IPS DF 4.7 (cell line): ENCODE data around the gene C15orf62.

Experiments used
- DNase-seq: peaks from one replicate; pipeline ENCODE4 v3.0.0-alpha.2; 2013; ENCODE audit warnings: low spot score; ENCODE audit errors: extremely low read depth

C15orf62 gene

DNA sequence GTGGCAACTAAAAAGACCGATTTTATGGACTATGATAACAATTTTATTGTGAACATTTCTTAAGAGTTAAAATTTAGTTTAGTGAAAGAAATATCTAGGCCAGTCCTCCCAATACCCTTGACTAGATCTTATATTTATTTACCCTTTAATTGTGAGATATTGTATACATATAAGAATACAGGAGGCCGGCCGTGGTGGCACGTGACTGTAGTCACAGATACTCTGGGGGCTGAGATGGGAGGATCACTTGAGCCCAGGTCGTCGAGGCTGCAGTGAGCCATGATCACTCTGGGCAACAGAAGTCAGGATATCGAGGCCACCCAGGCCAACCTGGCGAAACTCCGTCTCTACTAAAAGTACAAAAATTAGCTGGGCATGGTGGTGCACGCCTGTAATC is 14.0 kb upstream of the C15orf62 start:
- no peak for DNase-seq

- no peak for DNase-seq
Measured at GRCh38 chr15:40756938-40757337, 12.8 kb upstream of the C15orf62 start.

GRCh38 chr15:40759961-40760360 is 9.8 kb upstream of the C15orf62 start:
- no peak for DNase-seq

GRCh38 chr15:40762919-40763800 is 6.6 kb upstream of the C15orf62 start:
- no peak for DNase-seq

DNA sequence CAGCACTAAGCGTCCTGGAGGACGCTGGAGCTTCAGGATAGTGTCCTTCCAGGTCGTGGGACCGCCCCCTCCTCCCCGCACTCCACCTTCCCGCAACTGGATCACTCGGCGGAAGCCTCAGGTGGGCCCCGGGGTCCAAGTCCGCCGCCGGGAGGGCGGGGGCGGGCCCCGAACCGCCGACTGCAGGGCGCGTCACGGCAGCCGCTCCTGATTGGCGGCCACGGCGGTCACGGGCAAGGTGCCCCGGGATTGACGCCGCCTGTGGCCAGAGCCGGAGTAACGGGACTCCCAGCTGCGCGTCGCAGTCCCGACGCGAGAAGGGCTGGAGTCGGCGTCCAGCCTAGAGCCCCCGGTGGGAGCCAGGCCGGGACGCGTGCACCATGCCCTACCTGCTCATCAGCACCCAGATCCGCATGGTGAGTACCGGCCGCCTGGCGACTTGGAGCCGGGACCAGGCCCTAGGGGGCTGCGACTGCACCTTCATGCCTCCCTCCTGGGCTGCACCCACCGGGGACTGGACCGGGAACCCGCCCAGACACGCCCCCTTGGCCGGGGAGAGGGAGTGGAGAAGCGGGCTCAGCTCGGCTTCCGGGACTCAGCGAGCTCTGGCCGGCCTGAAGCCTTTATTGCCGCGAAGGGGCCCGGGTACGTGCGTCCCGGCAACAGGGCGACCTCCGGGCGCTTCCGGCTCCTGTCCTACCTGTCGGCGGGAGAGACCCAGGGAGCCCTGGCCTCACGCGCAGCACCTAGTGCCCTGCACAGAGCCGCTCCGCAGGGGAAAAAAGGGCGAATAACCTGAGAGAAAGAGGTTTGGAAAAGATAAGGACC is 5.8 kb upstream of the C15orf62 start, which contains the start of gene GCHFR:
Gene GCHFR, plus strand, starts transcription at position 268 of the 828 bp plus-strand sequence. Its CDS starts 113 bp downstream, at position 381.
- no peak for DNase-seq

DNA sequence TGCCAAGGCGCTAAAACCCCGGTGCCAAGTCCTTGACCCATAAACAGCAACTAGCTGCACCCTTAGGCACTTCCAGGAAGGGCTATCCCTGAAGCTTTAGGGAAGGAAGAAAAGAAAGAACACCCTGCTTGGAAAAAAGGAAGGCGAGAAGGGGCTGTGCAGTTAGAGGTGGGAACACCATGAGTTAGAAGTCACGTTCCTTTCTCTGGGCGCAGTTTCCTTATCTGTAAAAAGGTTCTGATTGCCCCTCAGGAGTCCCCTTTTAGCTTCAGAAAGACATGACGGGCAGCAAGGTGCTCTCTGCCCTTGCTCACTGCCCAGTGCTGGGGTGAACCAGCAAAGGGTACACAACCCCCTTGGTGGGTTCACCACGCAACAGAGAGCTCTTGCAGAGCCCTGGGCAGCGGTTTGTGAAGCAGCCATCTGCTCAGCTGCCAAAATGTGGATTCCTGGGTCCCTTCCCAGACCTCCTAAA is 5.1 kb upstream of the C15orf62 start:
- no peak for DNase-seq

- no peak for DNase-seq
Measured at GRCh38 chr15:40766194-40766815, 3.5 kb upstream of the C15orf62 start.

DNA sequence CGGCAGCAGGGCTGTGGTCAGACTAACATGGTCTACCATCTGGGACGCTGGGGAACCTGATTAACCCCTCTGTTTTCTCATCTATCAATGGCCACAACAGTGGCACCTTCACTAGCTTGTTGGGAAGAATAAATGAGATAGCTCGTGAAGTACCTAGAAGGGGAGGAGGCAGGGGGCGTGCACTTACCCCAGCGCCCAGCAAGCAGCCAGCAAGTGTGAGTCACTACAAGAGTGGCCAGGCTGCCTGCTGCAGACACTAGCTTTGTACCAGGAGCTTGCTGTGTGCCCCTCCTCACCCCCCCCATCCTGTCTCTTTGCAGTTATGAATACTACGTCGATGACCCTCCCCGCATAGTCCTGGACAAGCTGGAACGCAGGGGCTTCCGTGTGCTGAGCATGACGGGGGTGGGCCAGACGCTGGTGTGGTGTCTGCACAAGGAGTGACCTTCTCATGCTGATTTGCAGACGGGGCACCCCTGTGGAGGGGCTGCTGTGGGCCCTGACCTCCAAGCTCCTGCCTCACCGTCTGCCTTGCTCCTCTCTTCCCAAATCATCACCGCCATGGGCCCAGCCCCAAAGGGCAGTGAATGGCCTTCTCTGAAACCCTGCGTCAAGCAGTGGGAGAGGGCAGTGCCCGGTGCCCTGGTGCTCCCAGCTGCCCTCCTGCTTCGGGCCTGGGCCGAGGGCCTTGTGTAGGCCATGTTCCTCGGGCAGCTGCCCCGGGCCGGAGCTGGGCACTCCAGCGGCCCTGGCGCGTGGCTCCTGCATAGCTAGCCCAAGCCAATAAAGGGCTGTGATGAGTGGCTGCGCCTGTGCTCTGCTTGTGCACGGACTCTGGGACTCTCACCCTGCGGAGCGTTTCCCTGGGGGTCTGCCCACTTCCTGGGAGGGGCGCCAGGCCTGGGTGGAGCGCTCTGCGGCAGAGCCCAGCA is 2.6 kb upstream of the C15orf62 start:
- no peak for DNase-seq

- DNase-seq = no peak
Measured at GRCh38 chr15:40767838-40768500, 1.8 kb upstream of the C15orf62 start.

- no peak for DNase-seq
Measured at GRCh38 chr15:40768521-40769273, 1.1 kb upstream of the C15orf62 start.

- DNase-seq = no peak
Measured at GRCh38 chr15:40770147-40770721, 454 bp downstream of the C15orf62 start.

DNA sequence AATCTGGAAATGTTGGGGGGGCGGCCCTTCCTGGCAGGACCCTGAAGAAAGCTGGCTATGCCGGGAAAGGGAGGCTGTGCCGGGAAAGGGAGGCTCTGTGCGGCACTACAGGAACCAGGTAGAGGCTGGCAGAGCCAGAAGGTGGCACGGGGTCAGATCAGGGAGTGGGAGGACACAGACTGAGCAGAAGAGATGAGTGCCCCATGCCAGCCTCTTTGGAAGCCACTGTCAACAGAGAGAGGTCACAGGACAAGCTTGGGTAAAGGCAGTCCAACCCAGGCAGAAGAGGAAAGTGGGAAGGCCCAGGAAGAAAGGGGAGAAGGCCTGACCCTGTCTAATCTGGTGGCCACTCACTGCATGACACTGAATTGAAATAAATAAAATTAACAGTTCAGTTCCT is 1.5 kb downstream of the C15orf62 start:
- DNase-seq = no peak

- DNase-seq = no peak
Measured at GRCh38 chr15:40772014-40772413, 2.2 kb downstream of the C15orf62 start.

DNA sequence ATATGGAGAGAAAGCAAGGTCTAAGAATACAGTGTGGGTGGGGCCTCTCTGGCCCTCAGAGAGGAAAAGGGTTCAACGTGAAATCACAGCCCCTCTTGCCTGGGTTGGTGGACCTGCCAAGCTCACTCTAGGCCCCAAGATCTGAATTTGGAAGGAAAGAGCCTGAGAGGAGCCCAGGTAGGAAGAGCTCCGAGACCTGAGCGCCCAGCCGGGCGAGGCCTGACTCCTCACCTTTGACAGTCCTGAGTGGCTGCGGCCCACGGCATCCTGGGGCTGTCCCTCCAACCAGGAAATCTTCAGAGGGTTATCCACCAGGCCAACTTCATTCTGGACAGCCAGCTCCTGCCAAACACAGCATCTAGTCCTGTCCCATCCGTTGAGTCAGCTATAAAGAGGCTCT is 3.7 kb downstream of the C15orf62 start:
- DNase-seq = no peak

GRCh38 chr15:40773902-40774301 is 4.1 kb downstream of the C15orf62 start:
- no peak for DNase-seq

DNA sequence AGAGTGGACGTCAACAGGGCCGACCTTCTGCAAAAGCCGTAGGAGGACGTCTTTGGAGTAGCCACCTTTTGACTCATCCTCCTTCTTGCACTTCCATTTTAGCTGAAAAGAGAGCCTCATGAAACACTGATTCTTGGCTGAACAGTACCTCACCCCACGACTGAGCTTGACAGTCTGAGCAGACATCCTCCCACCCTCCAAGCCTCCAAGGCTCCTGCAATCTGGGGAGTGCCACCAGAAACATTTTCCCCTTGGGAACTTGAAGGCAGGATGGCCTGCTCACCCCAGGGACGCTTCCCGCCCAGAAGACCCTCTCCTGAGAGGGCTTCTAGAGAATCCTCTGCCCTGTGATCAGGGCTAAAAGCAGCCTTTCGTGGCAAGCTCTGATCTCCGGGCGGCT is 5.2 kb downstream of the C15orf62 start:
- no peak for DNase-seq

DNA sequence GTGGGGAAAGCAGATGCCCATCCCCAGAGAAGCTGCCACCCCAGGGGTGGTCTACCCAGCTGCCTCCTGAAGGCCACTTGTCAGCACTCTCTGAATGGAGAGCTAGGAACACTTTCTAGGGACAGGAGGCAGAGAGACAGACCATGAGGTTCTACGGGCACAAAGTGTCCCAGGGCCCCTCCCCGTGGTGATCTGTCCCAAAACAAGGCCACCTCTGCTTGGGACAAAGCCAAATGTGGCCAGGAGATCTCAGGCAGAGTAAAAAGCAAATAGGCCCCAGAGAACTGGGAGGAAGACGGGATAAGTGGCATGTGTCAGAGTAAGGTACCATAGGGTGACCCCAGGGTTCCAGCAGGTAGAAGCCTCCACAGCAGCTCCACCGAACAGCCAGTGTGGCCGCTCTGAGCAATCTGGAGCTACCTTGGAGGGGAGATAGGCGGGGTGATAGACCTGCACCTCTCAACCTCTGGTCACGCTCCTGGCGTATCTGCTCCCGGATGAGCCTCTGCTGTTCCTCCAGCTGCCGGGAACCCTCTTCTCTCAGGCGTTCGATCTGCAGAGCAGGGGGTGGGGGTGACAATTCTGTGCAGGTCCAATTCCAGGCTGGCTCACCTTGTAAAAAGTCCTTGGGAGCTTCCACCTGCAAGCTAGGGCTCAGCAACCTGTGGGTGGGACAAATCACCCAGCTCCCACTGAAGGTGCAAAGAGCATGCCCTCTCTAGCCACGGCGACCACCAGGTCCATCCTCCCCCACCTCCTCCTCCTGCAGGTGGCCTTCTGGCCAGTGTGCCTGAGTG is 6.2 kb downstream of the C15orf62 start:
- no peak for DNase-seq

GRCh38 chr15:40776537-40777141 is 6.9 kb downstream of the C15orf62 start:
- DNase-seq = no peak
